WTC11 (cell line): ENCODE data around the gene RND3.

Experiments
- ATF3 ChIP-seq: sonication (generic); formaldehyde crosslinking; conservative IDR thresholded peaks from 2 replicates; pipeline ENCODE4 v1.8.1; 2022; ENCODE audit warnings: mild to moderate bottlenecking, missing genetic modification reagents
- CREB1 ChIP-seq: sonication (generic); formaldehyde crosslinking; IDR thresholded peaks from 2 replicates; pipeline ENCODE4 v1.8.0; 2023; ENCODE audit warnings: mild to moderate bottlenecking, missing genetic modification reagents
- CTCF ChIP-seq: fragments of 200-600 bp; IDR thresholded peaks from 2 replicates; pipeline ENCODE4 v1.8.0; 2022; ENCODE audit warnings: antibody characterized with exemption
- E2F4 ChIP-seq: sonication (generic); formaldehyde crosslinking; IDR thresholded peaks from 2 replicates; pipeline ENCODE4 v1.8.1; 2022; ENCODE audit warnings: low read depth, mild to moderate bottlenecking, moderate library complexity, missing genetic modification reagents, borderline replicate concordance
- ETV6 ChIP-seq: sonication (generic); formaldehyde crosslinking; IDR thresholded peaks from 2 replicates; pipeline ENCODE4 v1.8.1; 2022; ENCODE audit warnings: mild to moderate bottlenecking, missing genetic modification reagents
- MLX ChIP-seq: sonication (generic); formaldehyde crosslinking; IDR thresholded peaks from 2 replicates; pipeline ENCODE4 v1.8.1; 2023; ENCODE audit warnings: mild to moderate bottlenecking, missing genetic modification reagents, moderate library complexity
- MYBL2 ChIP-seq: sonication (generic); formaldehyde crosslinking; IDR thresholded peaks from 2 replicates; pipeline ENCODE4 v1.8.1; 2023; ENCODE audit warnings: mild to moderate bottlenecking, moderate library complexity, missing genetic modification reagents
- PRDM15 ChIP-seq: sonication (generic); formaldehyde crosslinking; IDR thresholded peaks from 2 replicates; pipeline ENCODE4 v1.8.0; 2022; ENCODE audit warnings: missing genetic modification reagents
- SP1 ChIP-seq: sonication (generic); formaldehyde crosslinking; conservative IDR thresholded peaks from 2 replicates; pipeline ENCODE4 v1.8.1; 2022; ENCODE audit warnings: missing genetic modification reagents
- TEAD1 ChIP-seq: sonication (generic); formaldehyde crosslinking; IDR thresholded peaks from 2 replicates; pipeline ENCODE4 v1.8.0; 2022; ENCODE audit warnings: mild to moderate bottlenecking, missing genetic modification reagents
- USF2 ChIP-seq: sonication (generic); formaldehyde crosslinking; IDR thresholded peaks from 2 replicates; pipeline ENCODE4 v1.8.1; 2023; ENCODE audit warnings: mild to moderate bottlenecking, missing genetic modification reagents, moderate library complexity

- TF ChIP-seq CTCF (no peak), TEAD1 (CRISPR knock-in tag) (no peak), ETV6 (no peak), MYBL2 (CRISPR knock-in tag) (no peak), CREB1 (CRISPR knock-in tag) (no peak), USF2 (CRISPR knock-in tag) (no peak), PRDM15 (CRISPR knock-in tag) (no peak), E2F4 (CRISPR knock-in tag) (no peak), SP1 (CRISPR knock-in tag) (no peak), ATF3 (CRISPR knock-in tag) (no peak), MLX (CRISPR knock-in tag) (no peak)
Measured at GRCh38 chr2:150535176-150535575, 47.7 kb upstream of the RND3 start.
